ENCODE measurements around the gene PLPP1.

DNA sequence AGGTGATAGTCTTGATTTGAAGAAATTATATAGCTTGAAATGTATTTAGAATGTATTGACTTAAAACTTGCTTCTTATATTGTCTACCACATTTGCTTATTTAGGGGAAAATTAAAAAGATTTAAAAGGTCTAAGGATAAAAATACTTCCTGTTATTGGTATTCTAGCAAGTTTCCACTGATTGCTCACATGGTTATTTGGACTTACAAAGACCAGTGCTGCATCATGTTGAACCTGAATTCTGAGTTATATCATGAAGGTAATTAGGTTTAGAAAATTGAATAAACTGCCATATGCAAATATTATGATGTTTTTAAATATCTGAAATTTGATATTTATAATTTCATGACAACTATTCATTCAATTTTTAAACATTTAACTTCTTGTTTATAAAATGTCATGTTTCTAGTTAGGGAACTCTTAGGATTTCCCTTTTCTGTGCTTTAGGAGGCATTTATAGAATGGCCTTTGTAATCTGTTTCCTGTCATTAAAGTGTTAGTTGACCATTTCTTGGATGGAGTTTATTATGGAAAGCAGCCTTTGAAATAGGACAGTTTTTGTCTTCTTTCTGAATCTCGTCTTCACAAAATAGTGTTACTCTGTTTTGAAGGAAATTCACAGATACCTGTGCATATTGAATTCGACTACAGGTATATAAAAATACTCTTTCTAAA lies 141.1 kb downstream of the PLPP1 start:
- TF ChIP-seq CTCF (conservative IDR thresholded peaks at IDR 0.05) (no peak), ZFX (IDR thresholded peaks at IDR 0.05) (no peak)

Measured in C4-2B (cell line).